Activated CD4-positive, alpha-beta memory T cell treated with anti-CD3 and anti-CD28 coated beads, Interleukin-2, amount 10 ng/mL, durations not matched to agents 7 days and 5 days (primary cell): ENCODE results near the gene ATOH8. TPM values are rescaled to one million over a fixed set of nuclear protein-coding genes. Genes with fewer than 3 reads are reported as not detected.

Experiments
- CTCF ChIA-PET: fragments of 350-600 bp; sonication (Branson Sonifier 250); formaldehyde crosslinking; loops from one replicate; lab custom pipeline; 2021; ENCODE audit warnings: antibody characterized with exemption, inconsistent platforms; lab: Charles Lee
- POLR2A ChIA-PET: fragments of 350-600 bp; sonication (Branson Sonifier 250); formaldehyde crosslinking; loops from one replicate; lab custom pipeline; 2021; ENCODE audit warnings: antibody characterized with exemption; lab: Charles Lee
- DNase-seq: peaks from one replicate; pipeline ENCODE4 v3.0.0-alpha.2; 2020
- H3K27ac Mint-ChIP-seq: one replicate; pipeline ENCODE4 v1.8.0; 2021; ENCODE audit warnings: mild to moderate bottlenecking, mixed read lengths
- H3K27me3 Mint-ChIP-seq: one replicate; pipeline ENCODE4 v1.8.0; 2021; ENCODE audit warnings: mixed read lengths
- H3K36me3 Mint-ChIP-seq: one replicate; pipeline ENCODE4 v1.8.0; 2021; ENCODE audit warnings: low read depth, mixed read lengths
- H3K4me1 Mint-ChIP-seq: one replicate; pipeline ENCODE4 v1.8.0; 2021; ENCODE audit warnings: mixed read lengths
- H3K4me3 Mint-ChIP-seq: one replicate; pipeline ENCODE4 v1.8.0; 2021; ENCODE audit warnings: mild to moderate bottlenecking, mixed read lengths
- H3K9me3 Mint-ChIP-seq: one replicate; pipeline ENCODE4 v1.8.0; 2021; ENCODE audit warnings: mixed read lengths
- total RNA-seq, 2 experiments: library from RNA; stranded (reverse); gene quantifications; one replicate each; pipeline ENCODE4 v1.2.3, GENCODE V29; 2021

The ATOH8 gene
- total RNA-seq, 2 experiments from 2014 or later: 0.55 to 0.78 TPM

- Mint-ChIP-seq H3K36me3 (no peaks in the 10 kb centered on the region), H3K4me1 (no peaks in the 10 kb centered on the region), H3K27ac (no peak overlapping the region), H3K9me3 (no peaks in the 10 kb centered on the region), H3K4me3 (no peak overlapping the region), H3K27me3 (peaks cover 86% of the 10 kb centered on the region)
- ChIA-PET CTCF (interaction anchor here (0.6 to 1.7 kb wide), 4 partner anchors 9 to 176 kb away, joined by 3 to 5 read pairs (median 4); no protein-coding TSS in a partner anchor), POLR2A (interaction anchor here (0.6 kb wide), 1 partner anchor 61 kb away, joined by 3 read pairs; no protein-coding TSS in a partner anchor)
- DNase-seq: no peak
Measured at GRCh38 chr2:85741833-85742455, 11.8 kb upstream of the ATOH8 start.

GRCh38 chr2:85743304-85743978 is 10.3 kb upstream of the ATOH8 start:
- peaks cover 92% of the 10 kb centered on the region for H3K27me3 Mint-ChIP-seq
- POLR2A ChIA-PET: no interaction called here
- CTCF ChIA-PET: interaction anchor here (0.6 to 2.3 kb wide), 3 partner anchors 71 to 301 kb away, joined by 3 to 7 read pairs (median 3); partner anchors contain the start of gene ST3GAL5

GRCh38 chr2:85744055-85744454 is 9.7 kb upstream of the ATOH8 start:
- Mint-ChIP-seq H3K4me3 (no peak overlapping the region), H3K9me3 (no peaks in the 10 kb centered on the region)
- CTCF ChIA-PET: interaction anchor here (1.6 to 2.3 kb wide), 3 partner anchors 9 to 70 kb away, joined by 3 to 9 read pairs (median 7); no protein-coding TSS in a partner anchor

More at GRCh38 chr2:85743304-85743978, 10.3 kb upstream of the ATOH8 start:
- Mint-ChIP-seq H3K9me3 (no peaks in the 10 kb centered on the region), H3K4me1 (no peaks in the 10 kb centered on the region), H3K4me3 (no peak overlapping the region), H3K36me3 (no peaks in the 10 kb centered on the region), H3K27ac (no peak overlapping the region)
- no peak for DNase-seq

GRCh38 chr2:85744741-85745601 is 8.8 kb upstream of the ATOH8 start:
- no peaks in the 10 kb centered on the region for H3K36me3 Mint-ChIP-seq
- POLR2A ChIA-PET: no interaction called here
- peaks cover 86% of the 10 kb centered on the region for H3K27me3 Mint-ChIP-seq
- no peaks in the 10 kb centered on the region for H3K9me3 Mint-ChIP-seq
- H3K4me1 Mint-ChIP-seq: no peaks in the 10 kb centered on the region
- no peak overlapping the region for H3K27ac Mint-ChIP-seq
- CTCF ChIA-PET: interaction anchor here (1.6 to 2.3 kb wide), 4 partner anchors 10 to 336 kb away, joined by 3 to 9 read pairs (median 5); no protein-coding TSS in a partner anchor
- no peak for DNase-seq
- no peak overlapping the region for H3K4me3 Mint-ChIP-seq

More at GRCh38 chr2:85744055-85744454, 9.7 kb upstream of the ATOH8 start:
- no peak for DNase-seq
- H3K27ac Mint-ChIP-seq: no peak overlapping the region
- POLR2A ChIA-PET: no interaction called here
- H3K4me1 Mint-ChIP-seq: no peaks in the 10 kb centered on the region
- H3K36me3 Mint-ChIP-seq: no peaks in the 10 kb centered on the region
- H3K27me3 Mint-ChIP-seq: peaks cover 89% of the 10 kb centered on the region

GRCh38 chr2:85745619-85746018 is 8.2 kb upstream of the ATOH8 start:
- H3K36me3 Mint-ChIP-seq: no peaks in the 10 kb centered on the region
- H3K27me3 Mint-ChIP-seq: peaks cover 86% of the 10 kb centered on the region
- H3K9me3 Mint-ChIP-seq: no peaks in the 10 kb centered on the region
- ChIA-PET POLR2A (no interaction called here), CTCF (interaction anchor here (1.6 to 2.3 kb wide), 5 partner anchors 9 to 335 kb away, joined by 3 to 9 read pairs (median 4); no protein-coding TSS in a partner anchor)
- DNase-seq: no peak
- no peak overlapping the region for H3K4me3 Mint-ChIP-seq
- no peaks in the 10 kb centered on the region for H3K4me1 Mint-ChIP-seq
- H3K27ac Mint-ChIP-seq: no peak overlapping the region

GRCh38 chr2:85746321-85747004 is 7.3 kb upstream of the ATOH8 start:
- no peaks in the 10 kb centered on the region for H3K9me3 Mint-ChIP-seq
- H3K4me3 Mint-ChIP-seq: no peak overlapping the region
- peaks cover 86% of the 10 kb centered on the region for H3K27me3 Mint-ChIP-seq
- H3K27ac Mint-ChIP-seq: no peak overlapping the region
- no peaks in the 10 kb centered on the region for H3K36me3 Mint-ChIP-seq
- ChIA-PET POLR2A (no interaction called here), CTCF (interaction anchor here (1.2 to 1.9 kb wide), 2 partner anchors 10 to 109 kb away, joined by 3 to 4 read pairs; no protein-coding TSS in a partner anchor)
- no peaks in the 10 kb centered on the region for H3K4me1 Mint-ChIP-seq
- no peak for DNase-seq

GRCh38 chr2:85747441-85747840 is 6.3 kb upstream of the ATOH8 start:
- H3K4me3 Mint-ChIP-seq: no peak overlapping the region
- no peak overlapping the region for H3K27ac Mint-ChIP-seq
- no peaks in the 10 kb centered on the region for H3K4me1 Mint-ChIP-seq
- no peak for DNase-seq
- CTCF ChIA-PET: interaction anchor here (1.2 to 1.9 kb wide), 2 partner anchors 11 to 110 kb away, joined by 3 to 4 read pairs; no protein-coding TSS in a partner anchor
- POLR2A ChIA-PET: no interaction called here
- no peaks in the 10 kb centered on the region for H3K36me3 Mint-ChIP-seq
- H3K9me3 Mint-ChIP-seq: no peaks in the 10 kb centered on the region
- peaks cover 86% of the 10 kb centered on the region for H3K27me3 Mint-ChIP-seq

- Mint-ChIP-seq H3K36me3 (no peaks in the 10 kb centered on the region), H3K27ac (no peak overlapping the region), H3K4me3 (no peak overlapping the region), H3K9me3 (no peaks in the 10 kb centered on the region), H3K27me3 (peaks cover 86% of the 10 kb centered on the region), H3K4me1 (peaks cover 3% of the 10 kb centered on the region)
- ChIA-PET POLR2A (no interaction called here), CTCF (interaction anchor here (1.0 to 5.8 kb wide), 4 partner anchors 22 to 171 kb away, joined by 3 to 47 read pairs (median 4); partner anchors contain the start of gene VAMP8)
- no peak for DNase-seq
Measured at GRCh38 chr2:85748039-85748734, 5.6 kb upstream of the ATOH8 start.

GRCh38 chr2:85748985-85749875 is 4.6 kb upstream of the ATOH8 start:
- no peak overlapping the region for H3K4me3 Mint-ChIP-seq
- no peaks in the 10 kb centered on the region for H3K9me3 Mint-ChIP-seq
- H3K4me1 Mint-ChIP-seq: peaks cover 6% of the 10 kb centered on the region
- CTCF ChIA-PET: interaction anchor here (1.0 to 5.8 kb wide), 10 partner anchors 12 to 330 kb away, joined by 3 to 47 read pairs (median 4); partner anchors contain the start of gene VAMP8
- POLR2A ChIA-PET: no interaction called here
- no peak overlapping the region for H3K27ac Mint-ChIP-seq
- H3K36me3 Mint-ChIP-seq: no peaks in the 10 kb centered on the region
- H3K27me3 Mint-ChIP-seq: peaks cover 83% of the 10 kb centered on the region
- no peak for DNase-seq

GRCh38 chr2:85750587-85751575 is 2.9 kb upstream of the ATOH8 start:
- Mint-ChIP-seq H3K27me3 (peaks cover 85% of the 10 kb centered on the region), H3K4me3 (no peak overlapping the region), H3K27ac (no peak overlapping the region), H3K36me3 (no peaks in the 10 kb centered on the region), H3K9me3 (no peaks in the 10 kb centered on the region), H3K4me1 (peaks cover 19% of the 10 kb centered on the region)
- DNase-seq: peak; percentile 68
- CTCF ChIA-PET: interaction anchor here (0.7 to 5.8 kb wide), 13 partner anchors 9 to 328 kb away, joined by 3 to 47 read pairs (median 5); no protein-coding TSS in a partner anchor
- POLR2A ChIA-PET: interaction anchor here (1.0 to 1.2 kb wide), 2 partner anchors 11 to 63 kb away, joined by 4 read pairs; no protein-coding TSS in a partner anchor
